GM18502 (cell line): ENCODE measurements around the gene DIDO1.

ENCODE experiments used
- ATAC-seq: cut with Tn5 transposase; IDR thresholded peaks from one replicate; pipeline ENCODE4 v1.9.1; 2021; ENCODE audit warnings: mild to moderate bottlenecking; ENCODE audit not compliant: unreplicated experiment, poor library complexity

DIDO1 gene

GRCh38 chr20:62951896-62952372 lies 25.6 kb upstream of the DIDO1 start:
- ATAC-seq: no peak

GRCh38 chr20:62951143-62951895 lies 25.0 kb upstream of the DIDO1 start:
- no peak for ATAC-seq

- no peak for ATAC-seq
Observed at GRCh38 chr20:62950741-62951140, 24.4 kb upstream of the DIDO1 start.

- ATAC-seq: no peak
Observed at GRCh38 chr20:62949962-62950361, 23.7 kb upstream of the DIDO1 start.

GRCh38 chr20:62949153-62949821 lies 23.0 kb upstream of the DIDO1 start:
- no peak for ATAC-seq

- ATAC-seq: no peak
Observed at GRCh38 chr20:62947532-62948300, 21.4 kb upstream of the DIDO1 start.

- no peak for ATAC-seq
Observed at GRCh38 chr20:62946918-62947317, 20.6 kb upstream of the DIDO1 start.

GRCh38 chr20:62945771-62946339 lies 19.6 kb upstream of the DIDO1 start:
- ATAC-seq: no peak

- no peak for ATAC-seq
Observed at GRCh38 chr20:62944746-62945145, 18.4 kb upstream of the DIDO1 start.

- no peak for ATAC-seq
Observed at GRCh38 chr20:62944184-62944583, 17.9 kb upstream of the DIDO1 start.

GRCh38 chr20:62943396-62943795 lies 17.1 kb upstream of the DIDO1 start:
- no peak for ATAC-seq

GRCh38 chr20:62942456-62942855 lies 16.2 kb upstream of the DIDO1 start:
- no peak for ATAC-seq

- no peak for ATAC-seq
Observed at GRCh38 chr20:62941792-62942191, 15.5 kb upstream of the DIDO1 start.

- no peak for ATAC-seq
Observed at GRCh38 chr20:62940875-62941274, 14.6 kb upstream of the DIDO1 start.

- ATAC-seq: peak; percentile 47
Observed at GRCh38 chr20:62938105-62938888, 12.0 kb upstream of the DIDO1 start, which contains the start of gene GID8. Gene GID8 (plus strand): TSS chr20:62938147. CDS start chr20:62941503, 3,356 bp downstream.

GRCh38 chr20:62937268-62938104 lies 11.2 kb upstream of the DIDO1 start:
- ATAC-seq: peak; percentile 85

- ATAC-seq: no peak
Observed at GRCh38 chr20:62935968-62936585, 9.8 kb upstream of the DIDO1 start.

GRCh38 chr20:62935204-62935967 lies 9.1 kb upstream of the DIDO1 start:
- no peak for ATAC-seq
